ENCODE data around the gene MTUS2. TPM values are rescaled to one million over a fixed set of nuclear protein-coding genes. Genes with fewer than 3 reads are reported as not detected.

MTUS2 gene
- total RNA-seq, 2 donors from 2014 or later: 1.6 to 4.8 TPM

DNA sequence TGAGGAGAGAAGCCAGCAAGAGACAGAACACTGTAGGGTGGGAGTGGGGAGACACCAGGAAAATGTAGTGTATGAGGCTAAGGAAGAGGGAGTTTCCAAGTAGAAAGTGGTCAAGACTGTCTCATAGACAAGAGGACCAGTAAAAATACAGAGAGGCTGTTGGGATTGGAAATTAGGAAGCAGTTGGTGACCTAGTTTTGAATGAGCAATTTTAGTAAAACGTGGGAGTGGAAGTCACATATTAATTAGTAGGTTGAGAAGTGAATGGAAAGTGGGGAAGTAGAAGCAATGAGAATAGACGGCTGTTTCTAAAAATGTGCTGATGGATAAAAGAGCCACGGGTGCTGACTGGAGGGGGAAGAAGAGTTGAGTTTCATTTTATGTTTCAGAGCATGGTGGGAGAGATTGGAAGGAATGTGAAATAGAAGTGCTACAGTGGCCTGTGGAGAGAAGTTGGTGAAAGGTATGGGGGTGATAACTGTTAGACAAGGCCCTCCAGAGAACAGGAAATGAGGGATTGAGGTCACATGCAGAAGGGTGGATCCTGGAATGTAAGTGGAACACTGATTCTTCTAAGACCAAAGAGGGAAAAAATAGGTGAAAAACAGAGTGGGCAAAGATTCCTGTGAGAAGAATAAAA lies 247.3 kb downstream of the MTUS2 start:
- WGBS: 78% methylated on average over 3 of the region's 3 CpGs
- no peaks in the 10 kb centered on the region for H3K9me3 ChIP-seq
- H3K4me1 ChIP-seq (replicated peaks): no peaks in the 10 kb centered on the region
- no peak overlapping the region for H3K27ac ChIP-seq
- TF ChIP-seq POLR2A (IDR thresholded peaks at IDR 0.05): no peak
- no peak for TF ChIP-seq POLR2AphosphoS5 (IDR thresholded peaks at IDR 0.05)
- no peak for TF ChIP-seq CTCF (IDR thresholded peaks at IDR 0.05)
- H3K36me3 ChIP-seq: no peaks in the 10 kb centered on the region
- H3K4me3 ChIP-seq: no peak overlapping the region
- no peaks in the 10 kb centered on the region for H3K27me3 ChIP-seq (replicated peaks; ENCODE audit: insufficient read depth)
- DNase-seq (ENCODE audit: low spot score): no peak
- intact Hi-C loops (cut with DNase I): no loop called here

DNA sequence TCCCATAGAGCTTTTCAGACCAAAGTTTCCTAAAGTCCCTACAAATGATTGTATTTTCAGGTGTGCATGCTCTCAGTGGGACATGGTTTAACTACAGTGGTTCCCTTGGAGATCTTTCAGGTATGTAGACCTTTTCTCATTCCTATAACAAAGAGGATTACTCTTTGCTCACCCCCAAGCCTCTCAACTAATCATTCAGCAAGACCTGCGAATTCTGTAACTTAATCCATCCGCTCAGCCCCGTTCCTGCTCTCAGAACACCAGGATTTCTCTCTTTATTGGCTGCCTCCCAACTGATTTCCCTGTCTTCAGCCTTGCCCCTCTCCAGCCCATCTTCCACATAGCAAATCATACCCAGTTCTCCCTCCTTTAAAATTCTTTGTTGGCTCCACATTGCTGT lies 253.6 kb downstream of the MTUS2 start:
- intact Hi-C loops (cut with DNase I): no loop called here
- 25% methylated on average over 3 of the region's 3 CpGs for WGBS
- Histone ChIP-seq H3K36me3 (no peaks in the 10 kb centered on the region), H3K9me3 (no peaks in the 10 kb centered on the region), H3K27me3 (replicated peaks; ENCODE audit: insufficient read depth) (no peaks in the 10 kb centered on the region), H3K27ac (no peak overlapping the region), H3K4me1 (replicated peaks) (no peaks in the 10 kb centered on the region), H3K4me3 (no peak overlapping the region)
- TF ChIP-seq POLR2A (IDR thresholded peaks at IDR 0.05): no peak
- no peak for TF ChIP-seq CTCF (IDR thresholded peaks at IDR 0.05)
- TF ChIP-seq POLR2AphosphoS5 (IDR thresholded peaks at IDR 0.05): no peak
- DNase-seq (ENCODE audit: low spot score): no peak

GRCh38 chr13:29077051-29077813 lies 257.1 kb downstream of the MTUS2 start:
- no peaks in the 10 kb centered on the region for H3K27me3 ChIP-seq (replicated peaks; ENCODE audit: insufficient read depth)
- no peak for TF ChIP-seq POLR2AphosphoS5 (IDR thresholded peaks at IDR 0.05)
- no peak for TF ChIP-seq CTCF (IDR thresholded peaks at IDR 0.05)
- TF ChIP-seq POLR2A (IDR thresholded peaks at IDR 0.05): no peak
- no peak for DNase-seq (ENCODE audit: low spot score)
- H3K27ac ChIP-seq: no peak overlapping the region
- H3K36me3 ChIP-seq: no peaks in the 10 kb centered on the region
- no peaks in the 10 kb centered on the region for H3K9me3 ChIP-seq
- H3K4me1 ChIP-seq (replicated peaks): no peaks in the 10 kb centered on the region
- intact Hi-C loops (cut with DNase I): no loop called here
- WGBS: 37% methylated on average over 3 of the region's 3 CpGs
- no peak overlapping the region for H3K4me3 ChIP-seq

- no peak overlapping the region for H3K27ac ChIP-seq
- DNase-seq (ENCODE audit: low spot score): no peak
- no peaks in the 10 kb centered on the region for H3K9me3 ChIP-seq
- no peaks in the 10 kb centered on the region for H3K4me1 ChIP-seq (replicated peaks)
- intact Hi-C loops (cut with DNase I): no loop called here
- WGBS: 40% methylated on average over 1 of the region's 1 CpG
- TF ChIP-seq CTCF (IDR thresholded peaks at IDR 0.05) (no peak), POLR2A (IDR thresholded peaks at IDR 0.05) (no peak), POLR2AphosphoS5 (IDR thresholded peaks at IDR 0.05) (no peak)
- H3K36me3 ChIP-seq: no peaks in the 10 kb centered on the region
- H3K4me3 ChIP-seq: no peak overlapping the region
- no peaks in the 10 kb centered on the region for H3K27me3 ChIP-seq (replicated peaks; ENCODE audit: insufficient read depth)
Observed at GRCh38 chr13:29081036-29081435, 260.9 kb downstream of the MTUS2 start.
